A549 treated with GW870086 at 1 μM for 4 hours (cell line): ENCODE data around the gene KLF11. TPM values are rescaled to one million over a fixed set of nuclear protein-coding genes. Genes with fewer than 3 reads are reported as not detected.

Experiments used
- total RNA-seq: library from RNA; stranded (reverse); fragments of 200-300 nt; extraction: Qiagen RNA extraction; gene quantifications from 5 replicates; pipeline ENCODE4 v1.2.3, GENCODE V29; 2022; ENCODE audit warnings: low read depth

Gene KLF11
- total RNA-seq: 2.6 to 4.6 TPM (median 3.8 TPM) in 5 replicates

DNA sequence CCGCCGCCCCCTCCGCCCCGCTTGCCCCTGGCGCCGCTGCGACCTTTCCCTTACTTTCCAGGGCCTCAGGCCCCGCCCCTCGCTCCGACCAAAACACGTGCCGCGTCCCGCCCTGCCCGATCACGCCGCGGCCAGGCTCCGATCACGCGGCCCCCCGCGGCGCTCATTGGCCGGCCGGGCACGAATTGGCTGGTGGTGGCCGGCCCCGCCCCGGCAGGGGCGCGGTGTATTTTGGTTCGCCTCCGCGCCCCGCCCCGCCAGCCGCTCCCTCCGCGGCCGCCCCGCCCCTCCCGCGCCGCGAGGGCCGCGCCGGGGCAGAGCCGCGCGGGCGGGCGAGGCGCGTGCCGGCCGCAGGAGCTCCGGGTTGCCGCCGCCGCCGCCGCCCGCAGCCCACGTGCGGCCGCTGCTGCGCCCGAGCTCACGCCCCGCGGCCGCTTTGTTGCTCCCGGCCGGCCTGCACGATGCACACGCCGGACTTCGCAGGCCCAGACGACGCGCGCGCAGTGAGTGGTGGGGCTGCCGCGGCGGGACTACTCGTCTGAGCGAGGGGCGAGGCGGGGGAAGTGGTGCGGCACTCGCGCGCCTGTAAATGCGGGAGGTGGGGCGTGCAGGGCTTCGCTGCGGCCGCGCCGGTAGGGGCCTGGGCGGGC, at the start of gene KLF11:
Gene KLF11, plus strand, starts transcription at position 295 of the 650 bp plus-strand sequence. Its CDS starts 167 bp downstream, at position 462.

DNA sequence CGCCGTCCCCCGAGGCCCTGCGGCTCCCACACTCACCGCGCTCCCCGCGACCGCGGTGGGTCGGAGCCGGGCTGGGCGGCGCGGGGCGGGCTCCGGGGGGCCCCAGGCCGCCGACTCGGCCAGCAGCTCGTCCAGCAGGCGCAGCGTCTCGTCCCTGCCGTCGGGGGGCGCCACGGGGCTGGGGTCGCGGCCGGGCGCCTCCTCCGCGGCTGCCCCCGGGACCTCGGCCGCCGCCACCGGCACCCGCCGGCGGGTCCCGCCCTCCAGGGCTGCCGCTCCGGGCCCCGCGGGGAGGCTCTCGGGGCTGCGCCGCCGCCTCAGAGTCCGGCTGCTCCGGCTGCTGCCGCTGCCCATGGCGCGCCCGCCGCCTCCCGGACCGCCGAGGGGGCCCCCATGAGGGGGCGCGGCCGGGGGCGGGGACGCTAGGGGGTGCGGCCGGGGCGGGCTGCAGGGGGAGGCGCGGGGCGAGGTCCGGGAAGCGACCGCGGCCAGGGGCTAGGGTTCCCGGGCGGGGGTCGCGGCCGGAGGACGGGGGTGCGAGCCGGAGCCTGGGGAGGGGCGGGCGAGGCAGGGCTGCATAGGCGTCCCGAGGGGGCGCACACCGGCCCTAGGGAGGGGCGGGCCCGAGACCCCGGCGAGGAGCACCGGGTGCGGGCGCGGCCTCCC, 36.7 kb downstream of the KLF11 start, which contains the start of gene CYS1:
Gene CYS1, minus strand, starts transcription at position 542 of the 666 bp plus-strand sequence. Its CDS starts 188 bp downstream, at position 354.

Other genes starting within 250 kb of the KLF11 start
- gene TAF1B, start 200.1 kb upstream of the KLF11 start, total RNA-seq: 19.5 to 38.1 TPM (median 25.2 TPM) in 5 replicates
- 0.65 to 1.4 TPM (median 0.85 TPM) in 5 replicates for gene GRHL1, start 91.9 kb upstream of the KLF11 start, total RNA-seq
- 1.2 to 1.5 TPM (median 1.3 TPM) in 5 replicates for gene CYS1, start 36.9 kb downstream of the KLF11 start, total RNA-seq
- gene RRM2, start 79.2 kb downstream of the KLF11 start, total RNA-seq: 164 to 245 TPM (median 239 TPM) in 5 replicates